GM19438 (cell line): Measurements from ENCODE around the gene SPAG9.

ENCODE experiments used
- ATAC-seq: cut with Tn5 transposase; IDR thresholded peaks from one replicate; pipeline ENCODE4 v1.9.1; 2021; ENCODE audit warnings: low read depth; ENCODE audit not compliant: unreplicated experiment

SPAG9 gene

GRCh38 chr17:50957600-50958575 lies 162.8 kb downstream of the SPAG9 start:
- ATAC-seq = no peak

- no peak for ATAC-seq
Measured at GRCh38 chr17:50956750-50957523, 163.7 kb downstream of the SPAG9 start.

- no peak for ATAC-seq
Measured at GRCh38 chr17:50956409-50956749, 164.3 kb downstream of the SPAG9 start.

- no peak for ATAC-seq
Measured at GRCh38 chr17:50955667-50956120, 165.0 kb downstream of the SPAG9 start.

GRCh38 chr17:50955160-50955559 lies 165.5 kb downstream of the SPAG9 start:
- no peak for ATAC-seq

- no peak for ATAC-seq
Measured at GRCh38 chr17:50954641-50955121, 166.0 kb downstream of the SPAG9 start.

GRCh38 chr17:50953831-50954601 lies 166.7 kb downstream of the SPAG9 start:
- ATAC-seq = no peak

GRCh38 chr17:50953518-50953830 lies 167.2 kb downstream of the SPAG9 start:
- no peak for ATAC-seq

GRCh38 chr17:50952889-50953288 lies 167.8 kb downstream of the SPAG9 start:
- no peak for ATAC-seq

- ATAC-seq = no peak
Measured at GRCh38 chr17:50952013-50952412, 168.7 kb downstream of the SPAG9 start.

- no peak for ATAC-seq
Measured at GRCh38 chr17:50949989-50950877, 170.4 kb downstream of the SPAG9 start.

GRCh38 chr17:50949128-50949988 lies 171.3 kb downstream of the SPAG9 start:
- ATAC-seq = no peak

- no peak for ATAC-seq
Measured at GRCh38 chr17:50948711-50949110, 172.0 kb downstream of the SPAG9 start.

GRCh38 chr17:50947782-50948543 lies 172.7 kb downstream of the SPAG9 start:
- no peak for ATAC-seq

GRCh38 chr17:50946891-50947781 lies 173.5 kb downstream of the SPAG9 start:
- no peak for ATAC-seq

- ATAC-seq = no peak
Measured at GRCh38 chr17:50946223-50946890, 174.3 kb downstream of the SPAG9 start.

- ATAC-seq = no peak
Measured at GRCh38 chr17:50945779-50946222, 174.9 kb downstream of the SPAG9 start.
